ENCODE measurements around the gene PCDHGB1.

DNA sequence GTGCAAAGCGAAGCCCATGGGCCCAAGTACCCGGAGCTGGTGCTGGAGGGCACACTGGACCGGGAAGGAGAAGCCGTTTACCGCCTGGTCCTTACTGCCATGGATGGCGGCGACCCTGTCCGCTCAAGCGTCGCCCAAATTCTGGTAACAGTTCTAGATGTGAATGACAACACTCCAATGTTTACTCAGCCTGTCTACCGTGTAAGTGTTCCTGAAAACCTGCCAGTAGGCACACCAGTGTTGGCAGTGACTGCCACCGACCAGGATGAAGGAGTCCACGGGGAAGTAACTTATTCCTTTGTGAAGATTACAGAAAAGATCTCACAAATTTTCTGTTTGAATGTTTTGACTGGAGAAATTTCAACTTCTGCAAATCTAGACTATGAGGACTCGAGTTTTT lies 24.7 kb downstream of the PCDHGB1 start:
- no peak for TF ChIP-seq POLR2A (IDR thresholded peaks at IDR 0.05)
- TF ChIP-seq CTCF (IDR thresholded peaks at IDR 0.05), result no peak

Data from breast epithelium (tissue), 3 donors.